GM12892 (cell line): Measurements from ENCODE around the gene ADRA2B.

Experiments used
- POLR2A ChIP-seq: IDR thresholded peaks from 2 replicates; pipeline ENCODE4 v1.6.1; 2011; ENCODE audit warnings: low read depth, low read length, control low read depth
- TAF1 ChIP-seq: IDR thresholded peaks from 2 replicates; pipeline ENCODE4 v1.6.1; 2011; ENCODE audit warnings: low read depth, mild to moderate bottlenecking, control low read depth, low read length, borderline replicate concordance

DNA sequence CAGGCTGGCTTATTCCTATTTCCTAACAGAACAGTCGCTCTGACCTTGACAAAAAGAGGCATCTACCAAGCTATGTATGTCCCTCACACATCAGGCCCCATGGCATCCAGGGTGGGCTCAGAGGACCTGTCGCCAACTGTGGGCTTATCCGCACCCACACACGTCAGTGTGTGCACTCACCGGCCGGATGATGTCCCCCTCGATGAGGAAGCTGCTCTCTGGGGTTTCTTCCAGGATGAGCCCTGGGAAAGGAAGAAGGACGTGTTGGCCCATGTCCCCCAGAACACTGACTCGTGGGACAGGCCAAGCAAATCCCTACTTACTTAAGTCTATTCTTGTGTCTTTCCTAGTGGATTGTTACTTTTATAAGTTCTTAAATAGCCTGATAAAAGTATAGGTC lies 18.8 kb upstream of the ADRA2B start:
- TF ChIP-seq POLR2A (no peak), TAF1 (no peak)
